Osteoblast (primary cell): Measurements from ENCODE around the gene PTBP3. TPM values are rescaled to one million over a fixed set of nuclear protein-coding genes. Genes with fewer than 3 reads are reported as not detected.
A peak's percentile ranks its signal among the peaks of the same experiment; 100 is the strongest.

Experiments
- DNase-seq: peaks from one replicate; pipeline ENCODE4 v3.0.0; 2011; ENCODE audit warnings: low spot score, mixed read lengths; ENCODE audit not compliant: insufficient read length; ENCODE audit errors: missing footprints
- H2AFZ ChIP-seq: 2 replicates; pipeline ENCODE4 v1.6.0; 2011; ENCODE audit warnings: mild to moderate bottlenecking, low read length
- H3K27ac ChIP-seq: 2 replicates; pipeline ENCODE4 v1.5.1; 2011; ENCODE audit warnings: mild to moderate bottlenecking, low read depth, low read length, moderate library complexity
- H3K27me3 ChIP-seq: 2 replicates; pipeline ENCODE4 v1.6.0; 2012; ENCODE audit warnings: mild to moderate bottlenecking, control low read depth, inconsistent platforms, low read length, moderate library complexity; ENCODE audit not compliant: insufficient read depth
- H3K36me3 ChIP-seq: 2 replicates; pipeline ENCODE4 v1.5.1; 2011; ENCODE audit warnings: mild to moderate bottlenecking, low read length, control low read depth, moderate library complexity; ENCODE audit not compliant: insufficient read depth
- H3K4me1 ChIP-seq: 2 replicates; pipeline ENCODE4 v1.5.1; 2011; ENCODE audit warnings: mild to moderate bottlenecking, low read length, control low read depth, moderate library complexity; ENCODE audit not compliant: insufficient read depth
- H3K4me2 ChIP-seq: 2 replicates; pipeline ENCODE4 v1.6.0; 2011; ENCODE audit warnings: mild to moderate bottlenecking, low read length; ENCODE audit not compliant: insufficient read depth
- H3K4me3 ChIP-seq: fragments of 200-600 bp; sonication (generic); 3 replicates; pipeline ENCODE4 v1.5.1; 2012; ENCODE audit warnings: mild to moderate bottlenecking, low read length, inconsistent platforms; ENCODE audit not compliant: insufficient read depth
- H3K79me2 ChIP-seq: 2 replicates; pipeline ENCODE4 v1.6.0; 2012; ENCODE audit warnings: mild to moderate bottlenecking, low read length, control low read depth, inconsistent platforms; ENCODE audit not compliant: insufficient read depth
- H3K9me3 ChIP-seq: 2 replicates; pipeline ENCODE4 v1.5.1; 2011; ENCODE audit warnings: low read depth, low read length, control low read depth
- H4K20me1 ChIP-seq: 2 replicates; pipeline ENCODE4 v1.6.0; 2012; ENCODE audit warnings: mild to moderate bottlenecking, low read length, control low read depth; ENCODE audit not compliant: insufficient read depth
- CTCF ChIP-seq: IDR thresholded peaks from 2 replicates; pipeline ENCODE4 v1.5.1; 2011; ENCODE audit warnings: mild to moderate bottlenecking, low read depth, low read length, moderate library complexity; ENCODE audit errors: extremely low read depth
- total RNA-seq: library from RNA; depleted of rRNA; stranded (reverse); fragments of >200 nt; gene quantifications from 2 replicates; pipeline ENCODE4 v1.2.3, GENCODE V29; 2012

The PTBP3 gene
- total RNA-seq, 1 donor, result 42.0 TPM

GRCh38 chr9:112174965-112175795, 158.2 kb downstream of the PTBP3 start, which contains the start of gene SUSD1:
Gene SUSD1, minus strand, starts transcription at chr9:112175297. Its CDS starts 62 bp downstream, at chr9:112175235.
- Histone ChIP-seq H3K36me3 (no peaks in the 10 kb centered on the region), H3K27ac (no peak within 1 kb of the TSS), H2AFZ (peak within 1 kb of the TSS; percentile 85), H3K4me3 (peak within 1 kb of the TSS; percentile 73), H4K20me1 (no peaks in the 10 kb centered on the region), H3K9me3 (no peaks in the 10 kb centered on the region), H3K79me2 (peaks cover 6% of the 10 kb centered on the region), H3K4me1 (peaks cover 9% of the 10 kb centered on the region), H3K27me3 (no peaks in the 10 kb centered on the region), H3K4me2 (peak within 1 kb of the TSS; percentile 81)
- DNase-seq, result peak; percentile 94
- no peak for TF ChIP-seq CTCF

GRCh38 chr9:112174222-112174964, 159.0 kb downstream of the PTBP3 start:
- H3K4me2 ChIP-seq, result peak overlapping the region; percentile 81
- peak overlapping the region; percentile 85 for H2AFZ ChIP-seq
- peaks cover 4% of the 10 kb centered on the region for H3K4me1 ChIP-seq
- no peaks in the 10 kb centered on the region for H3K9me3 ChIP-seq
- H3K27ac ChIP-seq, result no peak overlapping the region
- peak; percentile 95 for DNase-seq
- H3K27me3 ChIP-seq, result no peaks in the 10 kb centered on the region
- no peaks in the 10 kb centered on the region for H4K20me1 ChIP-seq
- TF ChIP-seq CTCF, result no peak
- H3K36me3 ChIP-seq, result no peaks in the 10 kb centered on the region
- H3K4me3 ChIP-seq, result peak overlapping the region; percentile 73
- peaks cover 6% of the 10 kb centered on the region for H3K79me2 ChIP-seq

- Histone ChIP-seq H3K9me3 (no peaks in the 10 kb centered on the region), H3K79me2 (peaks cover 6% of the 10 kb centered on the region), H3K27me3 (no peaks in the 10 kb centered on the region), H3K4me3 (peak overlapping the region; percentile 73), H4K20me1 (no peaks in the 10 kb centered on the region), H3K4me2 (peak overlapping the region; percentile 81), H3K27ac (no peak overlapping the region), H3K36me3 (no peaks in the 10 kb centered on the region), H2AFZ (peak overlapping the region; percentile 85), H3K4me1 (peaks cover 4% of the 10 kb centered on the region)
- DNase-seq, result peak; percentile 73
- TF ChIP-seq CTCF, result no peak
Measured at GRCh38 chr9:112173489-112174221, 159.8 kb downstream of the PTBP3 start.
